ENCODE data around the gene DNASE1L1. TPM values are rescaled to one million over a fixed set of nuclear protein-coding genes. Genes with fewer than 3 reads are reported as not detected.

The DNASE1L1 gene
- total RNA-seq, 2 experiments from 2014 or later: 18.4 to 19.6 TPM

GRCh38 chrX:154430916-154431315, 21.9 kb upstream of the DNASE1L1 start:
- no peaks in the 10 kb centered on the region for H3K36me3 Mint-ChIP-seq
- no peak for DNase-seq
- peaks cover 28% of the 10 kb centered on the region for H3K4me1 Mint-ChIP-seq
- ATAC-seq: no peak
- H3K4me3 Mint-ChIP-seq: no peak overlapping the region
- CTCF ChIA-PET: no interaction called here
- H3K27ac Mint-ChIP-seq: peak overlapping the region; percentile 4
- H3K27me3 Mint-ChIP-seq: no peaks in the 10 kb centered on the region
- no peaks in the 10 kb centered on the region for H3K9me3 Mint-ChIP-seq (ENCODE audit: low read depth)

- Mint-ChIP-seq H3K27ac (peak overlapping the region; percentile 4), H3K9me3 (ENCODE audit: low read depth) (no peaks in the 10 kb centered on the region), H3K4me1 (peaks cover 25% of the 10 kb centered on the region), H3K27me3 (no peaks in the 10 kb centered on the region), H3K4me3 (peak overlapping the region; percentile 26), H3K36me3 (no peaks in the 10 kb centered on the region)
- no peak for ATAC-seq
- no peak for DNase-seq
- CTCF ChIA-PET: interaction anchor here (0.7 to 1.3 kb wide), 2 partner anchors 21 to 604 kb away, joined by 3 to 5 read pairs; no protein-coding TSS in a partner anchor
These were observed 21.4 kb upstream of the DNASE1L1 start for GRCh38 chrX:154430479-154430878.

GRCh38 chrX:154429711-154430110, 20.7 kb upstream of the DNASE1L1 start:
- Mint-ChIP-seq H3K27ac (no peak overlapping the region), H3K27me3 (no peaks in the 10 kb centered on the region), H3K4me1 (peaks cover 25% of the 10 kb centered on the region), H3K4me3 (peak overlapping the region; percentile 74), H3K9me3 (ENCODE audit: low read depth) (no peaks in the 10 kb centered on the region), H3K36me3 (no peaks in the 10 kb centered on the region)
- DNase-seq (no peak), ATAC-seq (no peak)
- CTCF ChIA-PET: interaction anchor here (0.7 to 1.3 kb wide), 4 partner anchors 15 to 604 kb away, joined by 3 to 5 read pairs (median 3); partner anchors contain the start of gene UBL4A

GRCh38 chrX:154428176-154429171, 19.4 kb upstream of the DNASE1L1 start, which contains the start of gene ATP6AP1:
Gene ATP6AP1 (plus strand): TSS chrX:154428677. CDS start chrX:154428693, 16 bp downstream.
- H3K4me3 Mint-ChIP-seq: peak within 1 kb of the TSS; percentile 74

GRCh38 chrX:154426916-154427770, 18.1 kb upstream of the DNASE1L1 start:
- CTCF ChIA-PET: no interaction called here
- Mint-ChIP-seq H3K4me1 (peaks cover 29% of the 10 kb centered on the region), H3K9me3 (ENCODE audit: low read depth) (no peaks in the 10 kb centered on the region), H3K36me3 (no peaks in the 10 kb centered on the region), H3K27ac (no peak overlapping the region), H3K27me3 (no peaks in the 10 kb centered on the region), H3K4me3 (no peak overlapping the region)
- no peak for DNase-seq
- no peak for ATAC-seq

More at GRCh38 chrX:154428176-154429171, 19.4 kb upstream of the DNASE1L1 start, which contains the start of gene ATP6AP1:
- peak within 1 kb of the TSS; percentile 74 for H3K27ac Mint-ChIP-seq
- H3K4me1 Mint-ChIP-seq: peaks cover 29% of the 10 kb centered on the region
- DNase-seq (peak; percentile 94), ATAC-seq (peak; percentile 100)
- CTCF ChIA-PET: interaction anchor here (0.9 to 1.2 kb wide), 6 partner anchors 14 to 108 kb away, joined by 3 to 7 read pairs (median 3); partner anchors contain the start of gene UBL4A
- no peaks in the 10 kb centered on the region for H3K9me3 Mint-ChIP-seq (ENCODE audit: low read depth)
- H3K36me3 Mint-ChIP-seq: no peaks in the 10 kb centered on the region
- no peaks in the 10 kb centered on the region for H3K27me3 Mint-ChIP-seq

GRCh38 chrX:154420402-154420756, 11.3 kb upstream of the DNASE1L1 start:
- CTCF ChIA-PET: interaction anchor here (0.9 kb wide), 1 partner anchor 13 kb away, joined by 3 read pairs; no protein-coding TSS in a partner anchor
- Mint-ChIP-seq H3K4me1 (peaks cover 8% of the 10 kb centered on the region), H3K27me3 (no peaks in the 10 kb centered on the region), H3K9me3 (ENCODE audit: low read depth) (no peaks in the 10 kb centered on the region), H3K4me3 (no peak overlapping the region), H3K27ac (no peak overlapping the region), H3K36me3 (peaks cover 2% of the 10 kb centered on the region)
- ATAC-seq (no peak), DNase-seq (no peak)

GRCh38 chrX:154419688-154420401, 10.8 kb upstream of the DNASE1L1 start:
- Mint-ChIP-seq H3K27me3 (no peaks in the 10 kb centered on the region), H3K4me3 (no peak overlapping the region), H3K4me1 (peaks cover 8% of the 10 kb centered on the region), H3K36me3 (peaks cover 4% of the 10 kb centered on the region), H3K27ac (no peak overlapping the region), H3K9me3 (ENCODE audit: low read depth) (no peaks in the 10 kb centered on the region)
- no peak for ATAC-seq
- CTCF ChIA-PET: interaction anchor here (0.9 to 1.3 kb wide), 2 partner anchors 12 to 108 kb away, joined by 3 read pairs; no protein-coding TSS in a partner anchor
- DNase-seq: no peak

- DNase-seq: no peak
- Mint-ChIP-seq H3K27me3 (no peaks in the 10 kb centered on the region), H3K9me3 (ENCODE audit: low read depth) (no peaks in the 10 kb centered on the region), H3K4me1 (peaks cover 5% of the 10 kb centered on the region), H3K27ac (no peak overlapping the region), H3K4me3 (no peak overlapping the region), H3K36me3 (peaks cover 4% of the 10 kb centered on the region)
- ATAC-seq: no peak
- CTCF ChIA-PET: interaction anchor here (0.9 to 1.3 kb wide), 2 partner anchors 11 to 108 kb away, joined by 3 read pairs; no protein-coding TSS in a partner anchor
These were observed 10.1 kb upstream of the DNASE1L1 start for GRCh38 chrX:154419189-154419588.

- H3K36me3 Mint-ChIP-seq: peaks cover 4% of the 10 kb centered on the region
- H3K9me3 Mint-ChIP-seq (ENCODE audit: low read depth): no peaks in the 10 kb centered on the region
- H3K4me3 Mint-ChIP-seq: no peak overlapping the region
- CTCF ChIA-PET: no interaction called here
- no peak for ATAC-seq
- H3K4me1 Mint-ChIP-seq: peaks cover 8% of the 10 kb centered on the region
- DNase-seq: no peak
- H3K27ac Mint-ChIP-seq: no peak overlapping the region
- no peaks in the 10 kb centered on the region for H3K27me3 Mint-ChIP-seq
These were observed 8.1 kb upstream of the DNASE1L1 start for GRCh38 chrX:154417157-154417556.

- H3K36me3 Mint-ChIP-seq: peaks cover 7% of the 10 kb centered on the region
- H3K27ac Mint-ChIP-seq: peak overlapping the region; percentile 89
- DNase-seq (no peak), ATAC-seq (no peak)
- H3K27me3 Mint-ChIP-seq: no peaks in the 10 kb centered on the region
- peak overlapping the region; percentile 88 for H3K4me3 Mint-ChIP-seq
- CTCF ChIA-PET: interaction anchor here (1.2 kb wide), 1 partner anchor 40 kb away, joined by 3 read pairs; no protein-coding TSS in a partner anchor
- H3K4me1 Mint-ChIP-seq: peaks cover 14% of the 10 kb centered on the region
- H3K9me3 Mint-ChIP-seq (ENCODE audit: low read depth): no peaks in the 10 kb centered on the region
These were observed 4.1 kb upstream of the DNASE1L1 start for GRCh38 chrX:154413142-154413541.

GRCh38 chrX:154412468-154412867, 3.4 kb upstream of the DNASE1L1 start:
- Mint-ChIP-seq H3K27me3 (no peaks in the 10 kb centered on the region), H3K4me1 (peaks cover 14% of the 10 kb centered on the region), H3K4me3 (peak overlapping the region; percentile 88), H3K9me3 (ENCODE audit: low read depth) (no peaks in the 10 kb centered on the region), H3K36me3 (peaks cover 7% of the 10 kb centered on the region), H3K27ac (peak overlapping the region; percentile 89)
- ATAC-seq (peak; percentile 51), DNase-seq (peak; percentile 75)
- CTCF ChIA-PET: interaction anchor here (0.9 to 1.2 kb wide), 6 partner anchors 13 to 123 kb away, joined by 3 to 4 read pairs (median 3); partner anchors contain the start of gene ATP6AP1

GRCh38 chrX:154411981-154412340, 2.9 kb upstream of the DNASE1L1 start:
- Mint-ChIP-seq H3K4me3 (peak overlapping the region; percentile 88), H3K27me3 (no peaks in the 10 kb centered on the region), H3K4me1 (peaks cover 14% of the 10 kb centered on the region), H3K9me3 (ENCODE audit: low read depth) (no peaks in the 10 kb centered on the region), H3K36me3 (peaks cover 7% of the 10 kb centered on the region), H3K27ac (peak overlapping the region; percentile 89)
- CTCF ChIA-PET: interaction anchor here (0.9 to 1.2 kb wide), 6 partner anchors 13 to 123 kb away, joined by 3 to 4 read pairs (median 3); partner anchors contain the start of gene ATP6AP1
- peak; percentile 74 for ATAC-seq
- peak; percentile 81 for DNase-seq
